ENCODE results near the gene GATA6.
"Not testable (repeated sequence)": the region's sequence is repeated elsewhere in the genome, so short reads cannot be mapped to it uniquely, and the experiment has no call there.

The GATA6 gene

GRCh38 chr18:22210311-22210754 is 40.9 kb downstream of the GATA6 start:
- DNase-seq: no peak

DNA sequence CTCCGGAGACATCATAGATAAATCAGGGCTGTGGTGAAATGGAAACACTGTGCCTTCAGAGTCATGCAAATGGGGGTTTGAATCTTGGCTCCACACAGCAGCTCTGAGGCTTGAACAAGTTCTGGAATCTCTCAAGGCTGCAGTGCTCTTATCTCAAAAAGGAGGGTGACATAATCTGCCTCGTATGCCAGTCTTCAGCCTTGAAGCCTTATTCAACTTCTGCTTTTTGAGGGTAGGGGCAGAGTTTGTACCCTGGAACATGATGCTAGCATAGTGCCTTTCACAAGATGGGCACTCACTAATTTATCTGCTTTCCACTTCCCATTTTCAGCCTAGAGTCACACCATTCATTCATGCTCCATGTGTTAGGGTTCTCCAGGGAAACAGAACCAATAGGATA is 42.3 kb downstream of the GATA6 start:
- DNase-seq: no peak

DNA sequence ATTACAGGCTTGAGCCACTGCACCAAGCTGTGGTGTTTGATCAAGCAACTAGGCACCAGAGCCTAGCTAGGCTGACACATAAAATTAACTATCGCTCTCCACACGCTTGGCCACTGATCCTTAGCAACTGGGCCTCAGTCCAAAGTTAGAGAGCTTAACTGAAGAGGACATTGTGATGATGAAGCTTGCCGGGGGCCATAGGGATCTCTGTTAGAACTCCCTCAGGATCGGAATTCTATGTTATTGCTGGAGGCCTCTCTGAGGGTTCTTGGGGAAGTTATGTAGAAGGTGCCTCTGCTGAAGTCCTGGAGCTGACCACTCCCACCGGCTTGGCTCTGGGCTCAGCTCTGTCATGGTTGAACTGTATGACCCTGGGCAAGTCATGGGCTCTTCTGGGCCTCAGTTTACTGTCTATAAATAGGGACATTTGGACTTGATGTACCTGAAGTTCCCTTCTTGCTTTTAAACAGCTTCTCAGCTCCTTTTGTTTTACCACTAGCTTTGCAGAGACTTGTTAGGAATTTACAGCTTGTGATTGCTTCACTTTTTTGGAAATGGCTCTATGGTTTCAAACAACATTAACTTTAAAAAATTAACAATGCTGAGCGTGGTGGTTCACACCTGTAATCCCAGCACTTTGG is 44.1 kb downstream of the GATA6 start:
- DNase-seq: no peak

DNA sequence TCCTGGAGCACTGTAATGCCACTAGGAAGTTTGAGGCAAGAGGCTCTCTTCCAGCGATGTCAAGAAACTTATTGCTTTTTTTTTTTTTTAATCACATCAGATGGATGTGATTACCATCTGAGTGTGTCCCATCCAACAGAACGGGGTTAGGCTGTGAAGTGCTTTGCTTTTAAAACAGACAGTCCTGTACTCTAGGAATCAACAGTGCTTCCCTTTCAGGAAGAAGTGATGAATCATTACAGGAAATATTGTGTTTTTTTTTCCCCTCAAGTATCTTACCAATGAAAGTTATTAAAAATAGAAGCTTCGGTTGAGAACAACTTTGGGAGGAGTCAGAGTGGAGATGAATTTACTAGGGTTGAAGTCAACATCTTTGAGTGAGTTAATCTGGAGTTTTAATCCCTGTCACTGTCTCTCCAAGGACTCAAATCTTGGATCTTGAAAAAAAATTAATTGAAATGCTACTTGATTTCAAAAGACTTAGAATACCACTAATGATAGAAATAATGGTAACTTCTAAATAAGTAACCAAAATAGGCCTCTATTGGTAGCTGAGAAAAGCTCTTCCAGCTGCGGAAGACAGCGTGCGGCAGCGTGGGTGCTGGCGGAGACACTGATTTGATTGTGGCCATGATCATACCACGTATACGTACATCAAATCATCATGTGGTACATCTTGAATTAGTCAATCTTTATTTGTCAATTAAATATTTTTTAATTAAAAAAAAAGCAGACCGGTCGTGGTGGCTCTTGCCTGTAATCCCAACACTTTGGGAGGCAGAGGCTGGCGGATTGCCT is 45.5 kb downstream of the GATA6 start:
- DNase-seq: no peak

GRCh38 chr18:22218835-22219234 is 49.4 kb downstream of the GATA6 start:
- no peak for DNase-seq

DNA sequence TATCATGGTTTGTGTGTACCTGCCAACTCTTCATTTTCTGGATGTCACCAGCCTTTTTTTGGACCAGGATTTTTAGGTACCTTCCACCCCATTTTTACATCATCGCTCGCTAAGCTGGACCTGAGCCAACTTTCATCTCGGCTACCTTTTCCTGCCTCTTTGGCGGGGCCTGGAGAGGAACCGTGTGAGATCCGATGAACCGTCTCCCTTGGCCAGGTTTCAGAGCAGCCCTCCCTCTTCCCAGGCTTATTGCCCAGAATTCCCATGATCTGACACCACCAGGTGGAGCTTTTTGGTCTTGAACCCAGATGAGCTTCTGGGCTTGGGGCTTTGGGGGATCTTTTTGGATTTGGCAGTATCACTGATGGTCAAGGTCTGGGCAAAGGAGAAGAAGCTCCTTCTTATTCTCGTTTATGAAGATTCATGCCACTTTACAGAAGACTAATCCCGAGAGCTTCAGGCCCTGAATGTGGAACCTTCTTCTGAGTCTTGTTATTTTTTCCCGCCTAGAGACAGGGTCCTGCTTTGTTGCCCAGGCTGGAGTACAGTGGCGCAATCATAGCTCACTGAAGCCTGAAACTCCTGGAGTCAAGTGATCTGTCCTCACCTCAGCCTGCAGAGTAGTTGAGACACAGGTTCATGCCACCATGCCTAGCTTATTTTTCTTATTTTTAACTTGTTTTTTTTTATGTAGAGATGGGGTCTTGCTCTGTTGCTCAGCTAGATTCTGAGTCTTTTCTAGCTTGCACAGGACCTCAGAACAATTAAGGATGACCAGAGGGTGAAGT is 50.4 kb downstream of the GATA6 start:
- DNase-seq: no peak

DNA sequence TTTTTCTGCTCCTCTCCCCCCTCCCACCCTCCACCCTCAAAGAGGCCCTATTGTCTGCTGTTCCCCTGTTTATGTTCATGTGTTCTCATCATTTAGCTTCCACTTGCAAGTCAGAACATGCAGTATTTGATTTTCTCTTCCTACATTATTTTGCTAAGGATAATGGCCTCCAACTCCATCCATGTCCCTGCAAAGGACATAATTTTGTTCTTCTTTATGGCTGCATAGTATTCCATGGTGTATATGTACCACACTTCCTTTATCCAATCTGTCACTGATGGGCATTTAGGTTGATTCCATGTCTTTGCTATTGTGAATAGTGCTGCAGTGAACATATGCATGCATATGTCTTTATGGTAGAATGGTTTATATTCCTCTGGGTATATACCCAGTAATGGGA is 51.2 kb downstream of the GATA6 start:
- DNase-seq: not testable (repeated sequence)

- no peak for DNase-seq
These were observed 52.0 kb downstream of the GATA6 start for GRCh38 chr18:22221350-22221749.

DNA sequence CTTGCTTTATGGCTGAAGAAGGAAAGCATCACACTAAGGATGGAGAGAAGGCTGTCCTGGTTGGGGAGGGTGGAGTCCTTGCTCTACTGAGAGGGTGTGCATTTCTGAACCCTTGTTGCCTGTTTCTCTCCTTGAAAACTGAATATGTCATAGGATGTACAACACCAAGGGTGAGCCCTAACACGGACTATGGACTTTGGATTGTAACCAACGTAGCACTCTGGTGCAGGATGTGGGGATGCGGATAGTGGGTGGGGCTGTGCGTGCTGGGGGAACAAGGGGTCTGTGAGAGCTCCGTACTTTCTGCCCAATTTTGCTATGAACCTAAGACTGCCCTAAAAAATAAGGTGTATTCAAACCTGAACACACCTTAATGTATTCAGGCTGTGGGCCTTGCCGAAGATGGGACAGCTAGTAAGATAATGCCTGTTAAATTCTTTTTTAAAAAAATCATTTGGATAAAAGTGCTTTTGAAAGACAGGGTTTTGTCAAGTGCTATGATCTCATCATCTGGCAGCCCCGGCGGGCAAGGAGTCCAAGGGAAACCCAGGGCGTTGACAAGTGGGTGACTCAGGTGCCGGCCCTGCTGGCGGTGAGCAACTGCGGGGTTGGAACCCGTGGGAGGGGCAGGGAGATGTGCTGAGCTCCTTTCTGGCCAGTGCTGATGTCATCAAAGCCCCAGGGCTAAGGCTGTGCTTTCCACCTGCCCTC is 54.0 kb downstream of the GATA6 start:
- no peak for DNase-seq

- no peak for DNase-seq
These were observed 54.6 kb downstream of the GATA6 start for GRCh38 chr18:22223965-22224322.

DNA sequence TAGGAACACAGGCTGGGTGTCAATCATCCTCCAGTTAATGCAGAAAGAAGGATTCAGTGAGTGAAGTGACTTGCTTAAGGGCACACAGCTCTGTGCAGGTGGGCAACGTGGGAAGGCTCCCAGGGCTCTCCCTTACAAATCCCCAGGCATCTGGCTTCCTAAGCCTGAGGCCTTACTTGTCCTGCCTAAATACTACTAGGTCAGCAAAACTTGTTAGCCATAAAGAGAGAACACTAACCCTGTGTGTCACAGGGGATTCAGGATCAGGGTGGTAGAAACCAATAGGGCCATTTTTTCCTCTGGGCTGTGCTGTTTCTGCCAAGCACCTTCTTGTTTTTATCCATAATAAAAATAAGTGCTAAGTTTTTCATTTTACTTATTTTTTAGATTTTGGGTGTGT is 55.0 kb downstream of the GATA6 start:
- DNase-seq: no peak

DNA sequence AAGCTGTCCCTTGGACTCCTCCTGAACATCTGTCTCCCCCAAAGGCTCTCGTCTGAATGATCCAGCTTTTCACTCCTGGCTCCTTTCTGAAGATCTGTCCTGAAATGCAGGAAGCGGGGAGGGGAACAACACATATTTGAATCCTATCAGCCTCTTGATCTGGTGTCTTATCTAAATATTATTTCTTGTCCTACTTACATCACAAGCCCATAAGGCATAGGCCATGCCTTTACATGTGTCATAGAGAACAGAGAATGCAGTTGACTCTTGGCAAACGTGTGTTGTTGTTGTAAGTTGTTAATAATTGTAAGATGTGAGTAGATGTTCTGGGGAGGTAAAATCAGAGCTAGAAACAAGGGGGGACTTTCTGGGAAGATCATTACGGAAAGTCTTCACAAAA is 57.4 kb downstream of the GATA6 start:
- DNase-seq: no peak

DNA sequence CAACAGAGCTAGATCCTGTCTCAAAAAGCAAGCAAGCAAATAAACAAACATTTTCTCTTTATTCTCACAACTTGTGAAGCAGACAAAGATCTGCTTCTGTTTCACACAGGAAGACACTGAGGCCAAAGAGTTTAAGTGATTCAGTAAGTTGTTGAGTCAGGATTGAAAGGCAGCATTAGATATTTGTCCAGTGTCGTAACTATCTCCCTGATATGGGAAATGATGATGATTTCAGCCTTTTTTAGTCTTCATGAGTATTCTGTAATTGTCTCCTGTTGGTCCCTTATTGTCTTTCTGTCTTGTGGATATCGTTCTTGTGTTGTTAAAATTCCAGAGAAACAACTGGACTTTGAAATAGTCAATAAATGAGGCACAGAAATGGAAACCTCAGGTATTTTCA is 59.6 kb downstream of the GATA6 start:
- DNase-seq: no peak

DNA sequence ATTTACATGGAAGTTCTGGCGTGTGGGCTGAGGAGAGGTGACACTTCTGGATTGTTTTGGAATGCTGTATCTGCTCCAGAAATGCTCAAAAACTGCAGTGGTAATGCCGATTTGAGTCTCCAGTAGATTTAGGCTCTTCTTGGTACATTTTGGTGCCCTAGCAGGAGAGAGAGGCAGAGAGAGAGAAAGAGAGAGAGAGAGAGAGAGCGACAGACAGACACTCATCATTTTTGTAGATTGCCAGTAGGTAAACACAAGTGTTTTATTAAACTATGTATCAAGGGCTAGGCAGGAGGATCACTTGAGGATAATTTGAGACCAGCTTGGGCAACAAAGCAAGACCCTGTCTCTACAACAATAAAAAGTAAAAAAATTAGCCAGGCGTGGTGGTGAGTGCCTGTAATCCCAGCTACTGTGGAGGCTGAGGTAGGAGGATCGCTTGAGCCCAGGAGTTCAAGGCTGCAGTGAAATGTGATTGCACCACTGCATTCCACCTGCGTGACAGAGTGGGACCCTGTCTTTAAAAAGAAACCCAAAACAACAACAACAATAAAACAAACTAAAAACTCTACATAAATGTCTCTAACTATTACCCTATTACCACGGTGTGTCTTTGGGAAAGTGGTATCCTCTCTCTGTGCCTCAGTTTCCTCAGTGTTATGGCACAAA is 60.2 kb downstream of the GATA6 start:
- no peak for DNase-seq

DNA sequence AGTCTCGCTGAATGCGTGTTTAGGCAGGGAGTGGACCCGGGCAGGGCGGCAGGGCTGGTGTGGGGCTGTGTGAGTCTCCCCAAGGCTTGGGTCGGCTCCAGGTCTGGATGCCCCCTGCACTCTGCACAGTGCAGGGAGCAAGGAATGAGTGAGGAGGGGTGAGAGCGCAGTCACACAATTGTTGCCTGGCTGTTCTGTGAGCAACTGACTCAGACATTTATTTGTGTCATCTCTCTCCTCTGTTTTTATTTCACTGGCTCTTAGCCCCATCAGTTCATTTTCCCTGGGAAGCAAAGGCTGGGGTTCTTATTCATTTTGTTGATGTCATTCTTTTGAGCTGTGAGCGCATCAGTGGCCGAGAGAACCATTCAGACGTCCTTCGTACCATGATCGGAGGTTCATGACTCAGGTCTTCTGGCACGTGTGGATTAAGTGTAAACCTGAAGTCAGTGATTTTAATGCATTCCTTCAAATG is 61.1 kb downstream of the GATA6 start:
- DNase-seq: no peak

- no peak for DNase-seq
These were observed 63.9 kb downstream of the GATA6 start for GRCh38 chr18:22233266-22233665.

GRCh38 chr18:22238036-22238435 is 68.6 kb downstream of the GATA6 start:
- DNase-seq: no peak

GRCh38 chr18:22238681-22239080 is 69.3 kb downstream of the GATA6 start:
- no peak for DNase-seq

GRCh38 chr18:22241921-22242361 is 72.6 kb downstream of the GATA6 start:
- no peak for DNase-seq

DNA sequence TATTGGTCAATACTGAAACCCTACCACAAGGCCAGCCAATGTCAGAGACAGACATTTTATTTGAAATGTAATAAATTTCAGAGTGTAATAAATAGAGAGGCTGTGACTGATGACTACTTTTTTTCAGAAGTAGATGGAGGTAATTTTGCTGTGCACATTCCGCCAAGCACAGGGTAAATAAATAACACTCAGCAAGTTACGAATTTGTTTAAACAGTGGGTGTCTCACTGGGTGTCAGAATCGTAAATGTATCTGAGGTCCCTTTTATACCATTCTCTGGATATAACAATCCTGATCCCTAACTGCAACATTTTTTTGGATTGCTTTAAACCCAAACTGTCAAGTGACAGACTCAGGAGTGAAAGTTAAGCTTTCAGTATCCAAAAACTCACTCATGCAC is 74.1 kb downstream of the GATA6 start:
- DNase-seq: no peak

DNA sequence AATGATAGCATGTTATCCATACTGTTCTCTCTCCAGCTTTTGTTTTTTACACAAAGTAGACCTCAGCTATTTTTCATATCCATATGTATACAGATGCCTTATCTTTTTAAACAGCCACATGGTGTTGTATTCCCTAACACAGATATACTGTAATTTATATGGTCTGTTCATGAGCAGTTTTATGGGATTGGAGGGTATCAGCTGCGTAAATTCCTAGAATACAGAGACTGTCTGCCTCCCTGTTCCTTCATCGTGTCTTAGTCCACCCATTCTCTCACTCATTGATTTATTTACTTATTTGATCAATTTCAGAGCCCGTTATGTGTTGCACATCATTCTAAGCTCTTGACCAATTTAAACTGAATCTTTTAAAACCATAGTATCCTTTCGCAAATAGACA is 80.6 kb downstream of the GATA6 start:
- no peak for DNase-seq

DNA sequence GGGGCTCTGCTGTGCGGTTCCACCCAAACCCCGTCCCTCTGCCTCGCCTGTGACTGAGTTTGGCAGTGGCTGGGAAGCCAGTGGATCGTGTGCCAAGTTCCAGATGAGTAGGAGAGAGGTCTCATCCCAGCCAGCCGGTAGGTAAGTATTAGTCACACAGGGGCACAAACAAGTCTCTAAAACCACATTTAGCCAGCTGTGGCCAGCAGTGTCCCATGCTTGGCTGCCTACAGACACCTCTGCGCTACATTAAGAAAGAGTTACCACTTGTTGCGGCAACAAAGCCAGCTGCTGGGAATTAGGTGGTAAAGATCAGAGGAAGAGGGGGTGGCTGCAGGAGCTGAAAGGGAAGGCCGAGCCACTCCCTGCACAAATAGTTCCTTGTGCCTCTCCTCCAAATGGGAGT is 81.2 kb downstream of the GATA6 start:
- no peak for DNase-seq

Data from NCI-H2081 treated with DMSO at 0.1 percent for 48 hours (cell line).